HG03342 (cell line): Measurements from ENCODE around the gene ST13.
"Not testable (repeated sequence)": the region's sequence is repeated elsewhere in the genome, so short reads cannot be mapped to it uniquely, and the experiment has no call there.

Experiments used
- ATAC-seq: cut with Tn5 transposase; IDR thresholded peaks from one replicate; pipeline ENCODE4 v1.9.1; 2021; ENCODE audit warnings: mild to moderate bottlenecking, moderate library complexity; ENCODE audit not compliant: unreplicated experiment

The ST13 gene

DNA sequence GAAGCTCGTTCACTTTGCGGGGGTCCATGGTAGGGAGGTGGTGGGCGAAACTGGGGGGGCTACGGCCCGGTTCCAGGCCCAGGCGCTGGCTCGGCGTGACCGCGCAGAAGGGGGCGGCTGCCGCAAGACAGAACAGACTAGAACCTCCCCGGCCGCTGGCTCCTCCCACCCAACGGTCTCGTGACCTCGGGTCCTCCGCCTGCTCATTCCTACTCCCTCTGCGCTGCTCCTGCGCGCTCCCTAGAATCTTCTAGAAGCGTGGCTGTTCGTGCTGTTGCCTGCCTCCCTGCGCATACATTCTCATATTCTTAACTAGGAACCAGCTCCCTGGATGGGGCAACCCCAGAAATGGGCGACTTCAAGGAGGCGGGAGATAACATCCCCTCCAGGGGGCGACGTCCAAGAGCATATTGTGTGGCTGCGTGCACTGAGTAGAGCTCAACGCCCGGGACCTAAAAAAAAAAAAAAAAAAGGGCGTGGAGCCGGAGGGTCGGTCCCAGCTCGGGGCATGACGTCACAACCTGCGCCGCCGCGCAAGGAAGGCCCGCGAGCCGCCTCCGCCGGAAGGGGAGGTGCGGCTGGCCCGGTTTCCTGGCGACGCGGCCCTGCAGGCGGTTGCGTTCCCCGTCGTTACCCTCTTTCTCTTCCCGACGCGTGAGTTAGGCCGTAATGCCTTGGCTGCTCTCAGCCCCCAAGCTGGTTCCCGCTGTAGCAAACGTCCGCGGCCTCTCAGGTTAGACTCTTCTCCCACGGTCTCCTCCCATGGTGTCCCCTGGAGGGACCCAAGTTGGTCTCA is at the start of gene ST13, which contains the start of gene XPNPEP3:
Gene ST13, minus strand, starts transcription at position 127 of the 796 bp plus-strand sequence. Its CDS starts 99 bp downstream, at position 28.
Gene XPNPEP3, plus strand, starts transcription at position 636 of the 796 bp plus-strand sequence. Its CDS starts 34 bp downstream, at position 670.
- ATAC-seq: peak; percentile 81

DNA sequence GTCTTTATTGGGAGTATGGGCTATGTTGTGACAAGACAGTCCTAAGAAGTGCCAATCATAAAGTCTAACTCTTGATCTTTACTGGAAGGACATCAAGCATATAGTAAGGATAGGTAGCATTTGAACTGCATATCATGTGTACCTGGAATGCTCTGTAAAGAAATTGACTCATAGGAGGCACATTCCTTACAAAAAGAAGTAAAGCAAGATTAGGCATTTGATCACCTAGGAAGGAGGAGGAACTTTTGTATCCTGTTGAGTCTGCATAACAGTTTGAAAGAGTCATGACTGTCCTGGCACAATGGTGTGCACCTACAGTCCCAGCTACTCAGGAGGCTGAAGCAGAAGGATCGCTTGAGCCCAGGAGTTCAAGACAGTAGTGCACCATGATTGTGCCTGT is 47.7 kb upstream of the ST13 start:
- ATAC-seq: no peak

DNA sequence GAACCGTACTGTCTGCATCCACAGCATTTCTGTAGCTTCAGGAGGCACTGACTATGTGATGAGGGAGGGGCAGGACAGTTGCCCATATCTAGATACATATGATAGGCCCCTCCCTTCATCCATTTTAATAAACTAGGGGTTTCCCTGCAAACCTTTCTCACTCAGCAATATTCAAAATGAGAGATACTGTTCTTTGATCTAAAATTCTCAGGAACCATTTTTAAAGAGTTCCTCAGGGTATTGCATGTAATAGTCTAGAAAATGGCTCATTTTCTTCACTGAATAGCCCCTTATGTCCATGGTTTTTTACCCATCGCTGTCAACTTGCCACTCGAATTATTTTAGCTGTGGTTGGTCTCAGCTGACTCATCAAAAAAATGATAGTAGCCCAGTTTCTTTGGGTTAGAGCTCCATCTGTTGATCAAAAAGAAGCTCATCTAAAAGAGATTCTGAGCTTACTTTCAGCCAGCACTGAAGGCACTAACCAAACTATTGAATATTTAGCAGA is 42.5 kb upstream of the ST13 start:
- no peak for ATAC-seq

DNA sequence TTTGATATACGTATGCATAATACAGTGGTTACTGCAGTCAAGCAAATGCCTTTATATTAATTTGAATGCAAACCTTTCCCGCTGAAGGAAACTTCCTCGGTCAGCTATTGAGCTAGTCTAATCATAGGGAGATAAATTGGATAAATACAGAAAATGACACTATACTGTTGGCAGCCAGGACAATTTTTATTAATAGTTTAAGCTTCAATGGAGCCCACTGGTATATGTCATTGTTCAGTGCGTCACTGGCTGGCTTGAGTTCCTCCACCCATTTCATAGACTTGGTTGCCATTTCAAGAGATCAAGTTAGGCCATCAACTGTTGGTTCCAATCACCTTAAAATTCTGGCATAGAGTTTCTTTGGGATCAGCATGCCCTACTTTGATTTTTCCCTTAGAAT is 38.0 kb upstream of the ST13 start:
- no peak for ATAC-seq

DNA sequence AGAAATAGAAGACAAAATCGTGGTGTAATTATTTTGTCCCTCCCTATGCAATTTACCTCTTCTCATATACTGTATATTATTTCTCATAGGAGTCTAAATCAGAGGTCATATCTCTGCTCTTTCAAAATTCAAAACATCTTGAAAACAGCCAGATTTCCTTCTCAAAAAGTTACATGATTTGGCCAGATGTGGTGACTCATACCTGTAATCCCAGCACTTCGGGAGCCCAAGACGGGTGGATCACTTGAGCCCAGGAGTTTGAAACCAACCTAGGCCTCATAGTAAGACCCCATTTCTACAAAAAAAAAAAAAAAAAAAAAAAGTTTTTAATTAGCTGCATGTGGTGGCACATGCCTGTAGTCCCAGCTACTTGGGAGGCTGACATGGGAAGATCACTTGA is 34.4 kb upstream of the ST13 start:
- no peak for ATAC-seq

DNA sequence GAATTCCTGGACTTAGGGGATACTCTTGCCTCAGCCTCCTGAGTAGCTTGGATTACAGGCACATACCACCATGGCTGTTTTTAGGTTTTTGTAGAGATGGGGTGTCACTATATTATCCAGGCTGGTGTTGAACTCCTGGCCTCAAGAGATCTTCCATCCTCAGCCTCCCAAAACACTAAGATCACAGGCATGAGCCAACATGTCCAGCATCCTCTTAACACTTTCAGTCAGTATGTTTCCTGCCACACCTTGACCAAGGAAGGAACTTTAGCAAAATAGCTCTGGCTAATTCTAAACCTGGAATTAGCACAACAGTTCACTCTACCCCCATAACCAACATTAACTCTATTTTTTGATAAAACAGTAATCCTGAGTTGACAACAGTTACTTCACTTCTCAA is 32.7 kb upstream of the ST13 start:
- no peak for ATAC-seq

DNA sequence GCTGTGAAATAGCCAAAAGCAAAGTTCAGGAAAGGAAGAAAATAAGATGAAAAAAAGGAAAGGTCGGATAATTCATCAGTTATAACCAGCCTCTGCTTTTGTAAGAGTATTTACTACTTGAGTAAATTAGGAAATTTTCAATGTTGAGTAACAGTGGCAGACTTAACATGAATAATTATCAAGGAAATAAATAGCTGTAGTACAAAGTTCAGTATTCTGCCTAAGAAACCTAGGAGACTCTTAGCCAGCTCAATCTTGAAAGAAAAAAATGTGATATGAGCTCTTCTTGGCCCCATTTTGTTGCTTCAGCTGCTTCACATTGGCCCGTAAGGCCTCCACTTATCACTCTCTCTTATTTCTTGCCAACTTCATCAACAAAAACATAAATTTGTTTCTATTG is 22.5 kb upstream of the ST13 start:
- ATAC-seq: no peak

DNA sequence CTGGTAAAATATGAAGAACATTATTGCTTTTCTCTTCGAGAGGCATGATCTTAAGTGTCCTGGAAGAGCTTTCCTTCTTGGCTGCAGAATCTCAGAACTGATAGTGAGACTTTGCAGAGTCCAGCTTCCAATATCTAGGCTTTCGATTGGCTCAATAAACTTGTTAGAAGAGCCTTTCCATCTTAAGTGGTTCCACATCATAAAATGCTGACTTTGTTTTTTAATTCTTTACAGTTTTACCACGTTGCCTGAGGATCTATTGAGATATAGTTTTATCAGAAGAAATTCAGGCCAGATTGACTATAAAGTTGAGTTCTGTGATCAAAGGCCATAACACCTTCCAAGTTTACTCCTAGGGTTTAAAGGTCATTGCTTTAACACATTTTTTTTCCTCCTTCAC is 21.0 kb upstream of the ST13 start:
- ATAC-seq: no peak

DNA sequence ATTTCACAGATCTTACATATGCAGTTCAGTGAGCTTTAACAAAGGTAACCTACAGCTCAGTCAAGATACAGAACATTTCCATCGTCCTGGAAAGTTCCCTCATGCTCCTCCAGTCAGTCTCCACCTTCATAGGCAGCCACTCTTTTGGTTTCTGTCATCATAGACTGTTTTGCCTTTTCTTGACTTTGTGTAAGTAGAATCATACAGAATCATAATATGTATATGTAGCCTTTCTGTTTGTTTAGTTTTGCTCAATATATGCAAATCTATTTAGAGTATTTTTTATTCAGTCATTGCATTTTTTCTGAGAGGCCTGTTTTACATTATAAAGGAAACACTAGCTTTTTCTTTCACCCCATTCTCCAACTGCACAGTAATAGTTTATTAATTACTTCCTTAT is 20.5 kb upstream of the ST13 start:
- ATAC-seq: no peak

DNA sequence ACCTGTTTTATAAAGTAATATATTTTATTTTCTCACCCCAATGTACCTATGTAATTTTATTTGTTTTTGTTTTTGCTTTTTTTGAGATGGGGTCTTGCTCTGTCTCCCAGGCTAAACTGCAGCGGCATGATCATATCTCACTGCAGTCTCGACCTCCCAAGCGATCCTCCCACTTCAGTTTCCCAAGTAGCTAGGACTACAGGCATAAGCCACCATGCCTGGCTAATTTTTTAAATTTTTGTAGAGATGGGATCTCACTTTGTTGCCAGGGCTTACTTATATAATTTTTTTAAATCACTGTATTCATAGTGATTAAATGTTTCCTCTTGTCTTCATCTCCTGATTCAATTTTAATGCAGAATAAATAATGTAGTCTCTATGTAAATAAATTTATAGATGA is 18.7 kb upstream of the ST13 start:
- no peak for ATAC-seq

DNA sequence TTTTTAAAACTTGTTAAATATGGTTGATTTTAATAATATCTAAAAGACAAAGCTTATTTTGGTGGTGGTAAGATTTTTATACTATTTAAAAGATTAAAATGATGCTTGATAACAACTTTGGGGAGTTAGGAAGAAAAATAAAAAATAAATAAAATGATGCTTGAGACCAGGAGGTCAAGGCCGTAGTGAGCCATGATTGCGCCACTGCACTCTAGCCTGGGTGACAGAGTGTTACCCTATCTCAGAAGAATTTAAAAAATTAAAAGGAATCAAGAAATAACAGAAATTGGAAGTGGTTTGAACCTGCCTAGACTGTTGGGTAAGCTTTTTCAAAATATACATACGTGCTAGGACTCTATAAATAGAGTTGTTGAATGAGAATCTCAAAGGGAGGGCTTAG is 17.6 kb upstream of the ST13 start:
- ATAC-seq: no peak

DNA sequence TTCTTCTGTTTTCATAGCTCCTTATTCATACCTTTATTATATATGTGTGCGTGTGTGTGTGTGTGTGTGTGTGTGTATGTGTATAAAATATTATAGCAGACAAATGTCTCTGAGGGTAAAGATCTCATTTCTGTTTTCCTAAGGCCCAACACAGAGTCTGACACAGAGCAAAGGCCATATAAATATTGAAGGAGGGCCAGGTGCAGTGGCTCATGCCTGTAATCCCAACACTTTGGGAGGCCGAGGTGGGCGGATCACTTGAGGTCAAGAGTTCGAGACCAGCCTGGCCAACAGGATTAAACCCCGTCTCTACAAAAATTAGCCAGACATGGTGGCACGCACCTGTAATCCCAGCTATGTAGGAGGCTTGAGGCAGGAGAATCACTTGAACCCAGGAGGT is 11.9 kb upstream of the ST13 start:
- ATAC-seq: not testable (repeated sequence)

DNA sequence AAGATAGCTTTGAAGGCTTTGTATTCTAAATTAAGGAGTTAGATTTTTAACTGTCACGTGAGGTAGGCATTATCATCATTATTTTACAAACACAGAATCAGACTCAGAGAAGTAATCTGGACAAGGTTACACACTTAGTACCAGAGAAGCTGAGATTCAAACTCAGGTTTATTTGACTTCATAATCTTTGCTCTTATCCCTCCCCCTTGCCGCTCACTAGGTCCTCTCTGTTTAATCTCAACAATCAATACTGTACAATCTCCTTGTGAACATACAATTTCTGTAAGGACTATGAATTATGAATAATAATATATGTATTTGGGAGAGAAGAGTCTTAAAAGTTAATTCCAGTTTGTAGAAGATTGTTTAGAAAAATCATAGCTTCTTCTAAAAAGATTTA is 10.7 kb upstream of the ST13 start:
- ATAC-seq: no peak

DNA sequence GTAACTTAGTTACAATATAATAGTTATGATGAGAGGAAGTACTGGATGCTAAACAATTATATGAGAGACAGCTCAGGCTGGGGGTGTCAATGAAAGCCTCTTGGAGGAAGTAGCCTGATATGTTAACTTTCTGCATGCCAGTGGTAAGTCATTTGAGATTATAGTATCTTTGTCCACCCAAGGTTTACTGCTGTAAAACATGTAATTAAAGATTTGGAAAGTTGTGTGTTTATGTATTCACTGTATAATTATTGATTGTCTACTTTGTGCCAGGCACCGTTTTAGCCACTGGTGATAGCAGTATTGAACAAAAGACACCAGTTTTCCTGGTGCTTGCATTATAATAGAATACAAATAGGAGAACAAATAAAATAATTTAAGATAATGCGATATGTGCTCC is 6.1 kb upstream of the ST13 start:
- ATAC-seq: no peak

DNA sequence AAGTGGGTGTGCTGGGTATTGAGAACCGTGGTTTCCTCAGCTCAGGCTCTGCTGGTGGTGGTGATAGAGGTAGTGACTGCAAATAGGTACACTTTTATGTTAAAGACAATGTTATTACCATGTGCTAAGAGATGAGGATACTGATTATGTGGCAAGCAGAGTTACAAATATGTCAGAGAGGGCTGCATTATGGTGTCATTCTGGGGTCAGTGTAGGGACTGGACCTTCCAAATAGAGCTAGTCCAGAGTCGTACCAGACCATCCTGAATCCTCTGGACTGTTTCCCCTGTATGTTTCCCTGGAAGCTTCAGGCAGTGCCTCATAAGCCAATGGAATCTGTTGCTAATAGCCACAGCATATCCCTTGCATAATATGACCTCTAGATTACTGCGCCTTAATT is 5.6 kb upstream of the ST13 start, which contains the start of gene DNAJB7:
Gene DNAJB7, minus strand, starts transcription at position 101 of the 400 bp plus-strand sequence. CDS start 119 bp downstream, outside the sequence.
- no peak for ATAC-seq

DNA sequence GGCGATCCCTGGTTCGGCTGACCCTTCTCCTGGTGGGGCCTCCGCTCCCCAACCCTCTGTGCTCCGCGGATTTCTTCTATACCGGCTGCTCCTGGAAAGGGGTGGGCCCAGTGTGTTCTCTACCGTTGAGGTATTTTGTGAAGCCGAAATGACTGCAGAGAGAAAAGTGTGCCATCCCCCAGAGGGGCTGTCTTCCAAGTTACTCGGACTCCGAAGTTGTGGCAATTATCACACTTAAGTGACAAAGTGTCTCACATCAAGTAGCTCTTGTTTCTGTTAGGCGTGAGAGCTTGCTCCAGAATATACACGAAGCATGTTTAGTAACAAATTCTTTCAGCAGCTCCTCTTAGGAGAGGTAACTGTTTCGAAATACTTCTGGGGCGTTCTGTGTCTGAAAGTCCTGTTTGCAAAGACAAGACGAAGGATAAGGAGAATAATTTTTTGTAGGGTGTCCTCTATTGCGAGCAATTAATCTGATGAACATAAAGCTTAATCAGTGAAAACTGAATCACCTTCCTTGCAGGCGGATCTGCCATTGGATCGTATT is 943 bp upstream of the ST13 start:
- peak; percentile 20 for ATAC-seq

DNA sequence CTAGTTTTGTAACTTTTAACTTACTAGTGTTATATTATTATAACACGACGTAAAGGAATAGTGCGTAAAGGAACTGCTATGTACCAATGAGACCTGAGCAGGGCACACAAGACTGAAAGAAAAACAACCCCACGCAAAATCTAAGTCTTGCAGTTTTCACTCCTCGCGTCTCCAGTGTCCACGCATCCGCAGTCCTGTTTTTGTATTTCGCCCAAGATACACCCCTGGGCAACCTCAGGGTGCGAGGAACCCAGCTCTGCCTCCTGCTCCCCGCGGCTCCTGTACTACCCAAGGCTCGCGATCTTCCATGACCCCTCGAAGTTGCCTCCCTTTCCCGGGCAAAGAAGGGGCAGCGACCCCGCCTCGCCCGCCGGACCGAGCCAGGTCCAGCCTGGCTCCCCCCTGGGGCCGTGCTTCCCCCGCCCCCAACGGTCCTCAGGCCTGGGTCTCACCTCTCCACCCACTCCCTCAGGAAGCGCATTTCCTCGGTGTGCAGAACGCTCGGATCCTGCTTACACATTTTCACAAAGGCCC is 393 bp downstream of the ST13 start:
- ATAC-seq: peak; percentile 15

DNA sequence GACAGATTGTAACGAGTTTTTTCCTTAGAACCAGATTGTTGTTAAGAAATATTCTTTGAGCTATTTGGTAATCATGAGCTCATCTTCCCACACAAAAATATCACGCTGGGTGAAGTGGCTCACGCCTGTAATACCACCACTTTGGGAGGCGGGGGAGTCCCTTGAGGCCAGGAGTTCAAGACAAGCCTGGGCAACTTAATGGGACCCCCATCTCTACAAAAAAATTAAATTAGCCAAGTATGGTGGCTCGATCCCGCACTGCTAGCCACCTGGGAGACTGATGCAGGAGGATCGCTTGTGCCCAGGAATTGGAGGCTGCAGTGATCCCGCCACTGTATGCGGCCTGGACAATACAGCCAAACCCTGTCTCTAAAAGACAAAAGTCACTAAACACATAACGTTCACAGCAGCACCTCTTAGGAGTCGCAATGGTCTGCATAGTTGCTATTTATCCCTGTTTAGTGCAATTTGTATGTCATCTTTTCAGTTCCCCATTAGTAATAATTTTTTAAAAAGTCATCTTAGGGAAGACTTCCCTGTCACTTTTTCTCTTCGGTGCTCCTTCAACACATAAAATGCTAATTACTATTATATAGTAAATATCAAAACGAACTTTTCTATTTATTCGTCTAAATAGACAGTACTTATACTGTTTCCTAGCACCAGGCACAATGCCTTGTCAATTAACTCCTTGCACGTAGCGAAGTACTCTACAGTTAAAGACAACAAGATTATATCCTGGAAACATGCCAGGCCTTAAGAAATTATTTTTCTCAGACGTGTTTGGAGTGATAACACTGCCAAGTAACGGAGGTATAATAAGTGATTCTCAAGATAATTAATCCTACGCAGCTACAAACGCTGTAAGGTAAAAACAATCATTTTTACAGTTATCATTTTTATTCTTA is 1.1 kb downstream of the ST13 start:
- no peak for ATAC-seq

DNA sequence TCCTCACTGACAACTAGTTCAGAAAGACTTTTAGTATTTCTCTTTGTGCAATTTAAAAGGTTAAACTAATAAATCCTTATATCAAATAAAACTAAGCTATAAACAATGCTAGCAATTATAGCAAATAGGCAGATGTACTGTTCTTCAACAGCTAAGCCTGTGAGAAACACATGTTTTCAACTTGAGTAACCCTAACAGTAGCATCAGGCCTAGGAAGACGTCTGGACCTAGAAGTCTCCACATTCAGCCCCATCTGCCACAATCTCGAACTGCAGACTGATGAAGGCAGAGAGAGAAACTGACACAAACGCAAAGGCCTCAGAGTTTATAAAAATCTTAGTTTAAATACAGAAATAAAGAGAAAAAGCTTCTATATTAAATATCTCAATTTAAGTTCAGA is 2.5 kb downstream of the ST13 start:
- no peak for ATAC-seq

DNA sequence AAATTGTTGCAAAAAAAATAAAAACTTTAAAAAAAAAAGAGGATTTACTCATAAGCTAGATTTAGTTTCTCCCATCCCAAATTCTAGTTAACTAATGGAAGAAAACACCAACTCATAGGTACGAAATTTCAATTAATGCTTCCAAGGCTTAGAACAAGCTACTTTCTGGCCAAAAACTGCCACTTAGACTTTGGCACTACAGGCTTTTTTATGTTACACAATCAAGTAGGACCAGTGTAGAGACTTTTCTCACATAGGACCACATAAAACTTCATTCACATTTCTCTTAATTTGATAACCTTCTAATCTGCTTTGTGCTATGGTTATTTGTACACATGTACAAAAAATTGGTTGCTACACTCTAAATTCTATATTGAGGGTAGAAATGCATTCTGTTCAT is 3.1 kb downstream of the ST13 start:
- ATAC-seq: no peak

DNA sequence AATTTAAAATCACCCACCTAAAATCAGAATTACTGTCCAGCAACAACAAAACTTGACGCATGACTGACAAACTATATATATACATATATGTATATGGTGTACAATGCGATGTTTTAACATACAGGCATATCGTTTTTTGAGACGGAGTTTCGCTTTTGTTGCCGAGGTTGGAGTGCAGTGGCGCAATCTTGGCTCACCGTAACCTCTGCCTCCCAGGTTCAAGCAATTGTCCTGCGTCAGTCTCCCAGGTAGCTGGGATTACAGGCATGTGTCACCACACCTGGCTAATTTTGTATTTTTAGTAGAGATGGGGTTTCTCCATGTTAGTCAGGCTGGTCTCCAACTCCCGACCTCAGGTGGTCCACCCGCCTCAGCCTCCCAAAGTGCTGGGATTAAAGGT is 10.6 kb downstream of the ST13 start:
- not testable (repeated sequence) for ATAC-seq
